C4-2B (cell line): Measurements from ENCODE around the gene CASKIN1.

Experiments used
- ZFX ChIP-seq: fragments of 450-650 bp; IDR thresholded peaks from 2 replicates; pipeline ENCODE4 v1.6.1; 2017
- TF ChIP-seq, protein P1 (sequence below): fragments of 450-650 bp; conservative IDR thresholded peaks from 2 replicates; pipeline ENCODE4 v1.5.1; 2017; ENCODE audit warnings: mild to moderate bottlenecking

DNA sequence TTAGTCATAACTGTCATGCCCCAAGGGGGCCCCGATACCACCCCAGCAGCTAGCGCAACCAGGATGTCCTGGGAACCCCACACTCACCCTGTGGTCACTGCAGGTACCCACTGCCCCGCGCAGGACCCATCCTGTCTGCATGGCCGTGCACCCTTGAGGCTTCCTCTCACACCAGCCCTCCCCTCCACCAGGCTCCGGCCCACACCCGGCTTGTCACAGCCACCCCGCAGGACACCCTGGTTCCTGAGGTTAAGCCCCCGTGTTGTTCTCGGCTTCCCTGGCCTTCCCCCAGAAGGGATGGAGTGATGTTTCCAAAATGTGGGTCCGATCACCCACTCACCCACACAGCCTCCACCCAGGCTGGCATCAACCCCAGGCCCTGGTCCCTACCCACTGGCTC is 47.4 kb upstream of the CASKIN1 start:
- TF ChIP-seq, protein P1, sequence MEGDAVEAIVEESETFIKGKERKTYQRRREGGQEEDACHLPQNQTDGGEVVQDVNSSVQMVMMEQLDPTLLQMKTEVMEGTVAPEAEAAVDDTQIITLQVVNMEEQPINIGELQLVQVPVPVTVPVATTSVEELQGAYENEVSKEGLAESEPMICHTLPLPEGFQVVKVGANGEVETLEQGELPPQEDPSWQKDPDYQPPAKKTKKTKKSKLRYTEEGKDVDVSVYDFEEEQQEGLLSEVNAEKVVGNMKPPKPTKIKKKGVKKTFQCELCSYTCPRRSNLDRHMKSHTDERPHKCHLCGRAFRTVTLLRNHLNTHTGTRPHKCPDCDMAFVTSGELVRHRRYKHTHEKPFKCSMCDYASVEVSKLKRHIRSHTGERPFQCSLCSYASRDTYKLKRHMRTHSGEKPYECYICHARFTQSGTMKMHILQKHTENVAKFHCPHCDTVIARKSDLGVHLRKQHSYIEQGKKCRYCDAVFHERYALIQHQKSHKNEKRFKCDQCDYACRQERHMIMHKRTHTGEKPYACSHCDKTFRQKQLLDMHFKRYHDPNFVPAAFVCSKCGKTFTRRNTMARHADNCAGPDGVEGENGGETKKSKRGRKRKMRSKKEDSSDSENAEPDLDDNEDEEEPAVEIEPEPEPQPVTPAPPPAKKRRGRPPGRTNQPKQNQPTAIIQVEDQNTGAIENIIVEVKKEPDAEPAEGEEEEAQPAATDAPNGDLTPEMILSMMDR: no peak
- no peak for TF ChIP-seq ZFX
